ENCODE data around the gene TRPC4.
"Not testable (repeated sequence)": the region's sequence is repeated elsewhere in the genome, so short reads cannot be mapped to it uniquely, and the experiment has no call there.

The TRPC4 gene

DNA sequence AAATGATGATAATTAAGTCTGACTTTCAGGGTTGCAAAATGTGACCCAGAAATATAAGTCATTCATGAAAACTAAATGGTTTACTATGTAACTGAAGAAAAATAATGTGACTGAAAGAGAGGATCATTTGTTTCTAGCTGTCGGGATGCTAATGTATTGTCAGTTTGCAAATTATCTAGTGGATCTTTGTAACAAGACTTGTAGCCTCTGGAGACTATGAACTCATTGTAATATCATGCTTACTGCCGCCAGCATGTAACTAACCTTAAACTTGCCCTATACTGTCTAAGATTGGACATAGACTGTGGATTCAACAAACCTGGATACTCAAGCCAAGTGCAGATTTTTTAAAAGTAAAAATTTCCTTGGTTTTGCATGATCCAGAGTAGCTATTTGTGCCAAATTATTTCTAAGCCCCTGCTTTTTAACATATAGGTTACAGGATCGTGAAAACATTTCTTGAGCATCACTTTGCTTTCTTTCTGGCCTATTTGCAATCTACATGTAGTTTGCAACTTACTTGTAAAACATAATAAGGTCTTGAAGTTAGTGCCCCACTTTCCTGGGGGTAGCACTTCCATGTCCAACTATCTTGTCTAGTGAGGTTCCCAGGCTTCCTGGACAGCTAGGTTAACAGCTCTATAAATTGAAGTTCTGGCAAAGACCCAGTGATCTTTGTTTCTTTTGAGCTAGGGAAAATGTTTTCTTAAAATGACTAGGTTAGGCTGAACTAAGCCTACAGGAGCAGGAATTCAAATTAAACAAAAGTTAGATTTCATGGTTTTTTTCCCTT lies 267.7 kb downstream of the TRPC4 start:
- no peak for DNase-seq (ENCODE audit: low read depth)

DNA sequence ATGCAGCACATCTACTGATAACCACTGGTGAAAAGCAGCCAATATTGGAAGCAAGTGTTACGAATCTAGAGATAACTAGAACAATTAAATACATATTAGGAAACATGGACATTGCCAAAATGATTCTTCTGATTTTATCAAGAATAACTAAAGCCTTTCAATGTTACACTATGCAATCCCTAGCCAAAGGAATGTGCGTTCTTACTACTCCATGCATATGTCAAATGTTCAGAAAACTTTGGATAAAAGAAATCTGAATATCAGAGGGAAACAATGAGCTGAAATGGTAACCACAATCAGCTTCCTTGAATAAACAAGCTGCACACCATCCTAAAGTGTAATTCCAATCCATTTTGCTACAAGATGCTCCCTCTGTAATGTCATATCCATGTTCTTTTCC lies 270.1 kb downstream of the TRPC4 start:
- DNase-seq (ENCODE audit: low read depth): no peak

DNA sequence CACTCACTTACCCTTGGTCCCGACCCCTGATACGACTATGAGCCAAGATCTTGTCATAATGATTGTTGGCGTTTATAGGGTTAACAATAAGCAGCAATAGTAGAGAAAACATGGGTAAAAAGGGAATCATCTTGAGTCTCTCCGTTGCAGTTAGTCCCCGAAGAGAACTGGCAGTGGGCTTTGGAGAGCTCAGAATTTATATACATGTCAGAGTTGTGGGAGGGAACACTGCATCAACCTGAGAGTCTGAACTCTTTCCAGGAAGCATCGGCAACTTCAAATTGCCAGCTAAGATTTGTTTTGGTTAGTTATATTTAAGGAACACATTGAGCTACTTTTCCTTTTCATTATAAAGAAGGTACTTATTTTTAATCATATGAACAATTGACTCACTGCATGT lies 271.0 kb downstream of the TRPC4 start, which contains the start of gene POSTN:
POSTN (minus strand) TSS at position 172 of the 400 bp plus-strand sequence; CDS start at position 130, 42 bp downstream.
- no peak for DNase-seq (ENCODE audit: low read depth)

GRCh38 chr13:37597477-37598025 lies 272.0 kb downstream of the TRPC4 start:
- DNase-seq (ENCODE audit: low read depth): no peak

DNA sequence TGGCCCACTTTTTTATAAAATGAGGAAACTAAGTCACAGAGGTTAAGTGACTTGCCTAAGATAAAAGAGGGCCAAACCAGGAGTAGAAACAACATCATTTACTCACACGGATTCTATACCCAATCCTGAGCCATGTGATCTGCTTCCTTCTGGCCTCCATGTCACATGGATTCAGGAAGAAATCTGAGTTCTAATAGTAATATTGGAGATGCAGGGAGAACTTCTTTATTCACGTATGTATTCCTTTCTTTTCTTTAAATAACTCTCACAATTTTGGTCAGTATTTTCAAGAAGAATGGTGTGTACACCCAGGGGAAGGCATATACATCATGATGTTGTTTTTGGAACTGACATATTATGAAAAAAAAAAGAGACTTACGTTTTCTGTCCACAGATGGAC lies 272.8 kb downstream of the TRPC4 start:
- no peak for DNase-seq (ENCODE audit: low read depth)

GRCh38 chr13:37595162-37595561 lies 274.4 kb downstream of the TRPC4 start:
- no peak for DNase-seq (ENCODE audit: low read depth)

- DNase-seq (ENCODE audit: low read depth): no peak
These were observed 275.0 kb downstream of the TRPC4 start for GRCh38 chr13:37594550-37594949.

DNA sequence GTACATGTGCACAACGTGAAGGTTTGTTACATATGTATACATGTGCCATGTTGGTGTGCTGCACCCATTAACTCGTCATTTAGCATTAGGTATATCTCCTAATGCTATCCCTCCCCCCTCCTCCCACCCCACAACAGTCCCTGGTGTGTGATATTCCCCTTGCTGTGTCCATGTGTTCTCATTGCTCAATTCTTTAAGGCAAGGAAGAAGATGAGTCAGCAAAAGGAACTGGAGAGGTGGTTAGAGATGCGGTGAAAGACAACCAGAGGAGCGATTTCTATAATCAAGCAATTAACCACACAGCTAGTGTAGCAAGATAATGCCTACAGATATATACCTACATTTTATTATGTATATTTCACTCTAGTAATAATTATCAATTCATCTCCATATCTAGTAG lies 280.2 kb downstream of the TRPC4 start:
- DNase-seq (ENCODE audit: low read depth): not testable (repeated sequence)

GRCh38 chr13:37587236-37587635 lies 282.3 kb downstream of the TRPC4 start:
- DNase-seq (ENCODE audit: low read depth): no peak
